ENCODE data around the gene NKD2.
"Not testable (repeated sequence)": the region's sequence is repeated elsewhere in the genome, so short reads cannot be mapped to it uniquely, and the experiment has no call there.

NKD2 gene

DNA sequence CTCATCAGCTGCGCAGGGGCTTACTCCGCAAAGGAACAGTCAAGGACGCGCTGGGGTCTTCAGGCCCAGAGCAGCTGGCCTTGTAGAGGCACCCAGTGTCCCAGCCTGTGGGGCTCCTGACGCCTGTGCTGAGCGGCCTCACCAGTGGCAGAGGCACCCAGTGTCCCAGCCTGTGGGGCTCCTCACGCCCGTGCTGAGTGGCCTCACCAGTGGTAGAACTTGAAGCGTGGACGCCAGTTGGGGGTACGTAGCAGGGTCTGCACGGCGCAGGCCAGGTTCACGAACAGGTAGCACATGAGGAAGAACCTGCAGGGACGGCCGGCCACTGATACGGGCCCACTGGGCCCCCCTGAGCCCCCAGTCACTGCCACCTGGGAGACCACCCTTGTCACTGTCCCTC, 67.3 kb downstream of the NKD2 start:
- no peak for DNase-seq

DNA sequence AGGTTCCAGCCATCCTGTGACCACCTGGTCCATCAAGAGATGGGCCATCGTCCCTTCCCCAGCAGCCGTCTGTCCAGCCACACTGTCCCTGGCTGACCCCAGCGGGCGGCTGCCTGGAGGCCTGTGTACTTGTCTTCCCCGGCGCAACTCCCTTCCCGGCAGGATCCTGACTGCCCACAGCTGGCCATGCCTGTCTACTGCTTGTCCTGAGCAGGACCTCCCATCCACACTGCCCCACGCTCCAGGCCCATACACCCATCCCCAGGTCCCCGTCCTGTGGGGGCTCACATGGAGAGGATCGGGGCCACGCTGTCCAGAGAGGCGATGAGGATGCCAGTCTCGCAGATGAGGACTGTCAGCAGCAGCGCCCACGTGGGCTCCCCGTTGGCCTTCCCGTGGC, 67.8 kb downstream of the NKD2 start:
- DNase-seq, result no peak

DNA sequence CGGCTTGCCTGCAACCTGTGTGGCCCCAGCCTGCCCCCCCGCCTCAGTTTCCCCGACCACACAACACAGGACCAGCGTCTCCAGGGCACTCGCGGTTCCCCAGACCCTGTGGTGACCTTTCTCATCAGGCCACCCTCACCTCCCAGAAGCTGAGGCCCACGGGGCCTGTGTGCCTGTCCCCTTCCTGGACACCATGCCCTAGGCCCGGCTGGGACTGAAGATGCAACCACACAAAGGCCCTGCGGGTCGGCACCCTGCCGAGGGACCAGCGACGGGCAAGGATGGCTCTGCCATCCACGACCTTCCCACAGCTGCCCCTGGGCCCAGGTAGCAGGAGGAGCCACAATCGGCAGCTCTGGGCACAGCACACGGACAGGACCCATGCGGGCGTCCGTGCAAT, 68.4 kb downstream of the NKD2 start:
- DNase-seq, result no peak

DNA sequence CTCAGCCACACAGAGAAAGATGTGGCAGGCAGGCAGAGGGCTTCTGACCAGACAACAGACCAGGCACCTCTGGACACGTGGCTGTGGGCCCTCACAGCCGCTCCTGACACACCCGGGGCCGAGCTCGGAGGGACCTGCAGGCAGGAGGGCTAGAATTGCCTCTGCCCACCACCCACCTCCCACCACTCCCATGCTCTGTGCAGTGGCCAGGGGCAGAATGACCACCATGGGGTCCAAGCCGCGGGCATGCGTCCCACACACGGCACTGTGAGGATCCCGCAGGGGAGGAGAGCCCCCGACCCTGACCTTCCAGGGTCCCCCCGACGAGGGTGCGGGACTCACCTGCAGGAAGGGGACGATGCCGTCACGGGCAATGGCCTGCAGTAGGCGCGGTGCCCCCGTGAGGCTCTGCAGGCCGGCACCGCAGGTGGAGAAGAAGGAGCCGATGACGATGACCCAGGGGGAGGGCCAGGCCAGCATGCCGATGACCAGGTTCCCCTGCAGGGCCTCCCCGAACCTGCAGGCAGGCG, 69.0 kb downstream of the NKD2 start:
- DNase-seq, result no peak

DNA sequence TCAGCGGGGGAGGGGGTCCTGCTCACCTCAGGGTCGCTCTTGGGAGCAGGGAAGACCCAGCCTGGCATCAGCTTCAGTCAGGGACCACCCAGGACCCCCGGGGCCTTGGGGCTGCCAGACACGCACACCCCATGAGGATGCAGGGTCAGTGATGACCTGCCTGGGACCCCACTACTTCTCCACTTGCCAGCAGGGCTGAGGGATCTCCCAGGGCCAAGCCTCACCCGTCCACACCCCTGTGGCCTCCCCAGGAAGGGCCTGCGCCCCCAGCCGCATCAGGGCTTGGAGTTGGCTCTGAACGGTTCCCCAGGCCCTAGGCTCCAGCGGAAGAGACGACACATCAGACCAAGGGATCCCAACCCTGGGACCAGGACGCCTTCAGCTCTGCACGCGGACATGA, 69.6 kb downstream of the NKD2 start:
- DNase-seq, result no peak

DNA sequence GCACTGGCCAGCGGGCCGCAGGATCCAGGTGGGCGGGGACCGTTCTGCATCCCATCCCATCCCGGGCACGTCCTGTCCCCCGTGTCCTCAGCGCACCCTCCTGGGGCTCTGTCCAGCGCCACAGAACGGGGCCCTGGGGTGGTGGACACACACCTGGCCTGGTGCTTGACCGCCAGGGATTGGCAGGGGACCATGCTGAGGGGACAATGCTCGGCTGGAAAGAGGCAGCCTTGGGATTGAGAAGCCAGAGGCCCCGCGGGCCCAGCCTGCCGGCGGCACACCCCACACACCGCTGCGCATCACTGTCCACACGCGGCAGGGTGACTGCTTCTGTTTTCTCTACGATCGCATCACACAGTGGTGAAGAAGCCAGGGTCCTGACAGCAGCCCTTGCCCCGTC, 70.2 kb downstream of the NKD2 start:
- no peak for DNase-seq

DNA sequence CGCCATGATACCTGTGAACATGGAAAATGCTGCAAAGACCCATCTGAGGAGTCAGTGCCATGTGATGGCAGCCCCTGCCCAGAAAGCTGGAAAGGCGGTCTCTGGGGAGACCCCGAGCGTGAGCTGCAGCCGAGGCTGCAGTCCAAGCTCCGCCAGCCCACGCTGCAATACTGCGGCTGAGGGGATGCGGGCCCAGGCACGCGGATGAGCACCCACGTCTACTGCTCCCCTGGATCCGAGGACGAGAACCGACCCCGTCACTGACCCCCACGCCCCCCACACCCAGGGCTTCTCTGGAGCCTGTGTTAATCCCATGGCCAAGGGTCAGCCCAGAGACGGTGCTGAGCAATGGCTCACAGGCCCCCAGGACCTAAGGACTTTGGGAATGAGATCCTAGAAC, 70.9 kb downstream of the NKD2 start:
- no peak for DNase-seq

DNA sequence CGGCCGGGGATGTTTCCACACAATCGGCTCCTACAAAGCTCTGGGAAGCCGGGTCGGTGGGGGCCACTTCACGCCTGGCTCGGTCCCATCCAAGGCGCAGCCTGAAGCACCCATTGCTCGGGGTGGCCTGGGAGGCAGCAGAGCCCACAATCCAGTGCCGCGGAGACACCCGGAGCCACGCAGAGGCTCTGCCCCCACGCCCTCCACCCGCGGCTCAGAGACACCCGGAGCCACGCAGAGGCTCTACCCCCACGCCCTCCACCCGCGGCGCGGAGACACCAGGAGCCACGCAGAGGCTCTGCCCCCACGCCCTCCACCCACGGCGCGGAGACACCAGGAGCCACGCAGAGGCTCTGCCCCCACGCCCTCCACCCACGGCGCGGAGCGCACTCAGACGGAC, 71.4 kb downstream of the NKD2 start:
- DNase-seq, result no peak

DNA sequence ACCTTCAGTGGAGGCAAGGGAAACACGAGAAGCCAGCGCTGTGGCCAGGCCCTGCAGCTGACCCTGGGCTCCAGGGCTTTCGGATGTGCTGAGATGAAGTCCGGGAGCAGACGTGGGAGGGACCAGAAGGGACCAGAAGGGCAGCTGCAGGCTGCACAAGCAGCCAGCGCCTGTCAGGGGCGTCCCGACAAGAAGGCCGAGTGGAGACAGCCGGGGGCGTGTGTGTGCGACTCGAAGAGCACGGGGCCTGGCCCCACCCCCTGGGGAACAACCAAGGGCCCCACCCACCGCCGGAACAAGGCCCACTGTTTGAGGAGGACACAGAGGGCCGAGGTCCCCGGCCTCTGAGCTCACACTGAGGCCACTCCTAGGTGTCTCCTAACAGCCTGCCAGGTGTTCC, 71.8 kb downstream of the NKD2 start:
- no peak for DNase-seq

DNA sequence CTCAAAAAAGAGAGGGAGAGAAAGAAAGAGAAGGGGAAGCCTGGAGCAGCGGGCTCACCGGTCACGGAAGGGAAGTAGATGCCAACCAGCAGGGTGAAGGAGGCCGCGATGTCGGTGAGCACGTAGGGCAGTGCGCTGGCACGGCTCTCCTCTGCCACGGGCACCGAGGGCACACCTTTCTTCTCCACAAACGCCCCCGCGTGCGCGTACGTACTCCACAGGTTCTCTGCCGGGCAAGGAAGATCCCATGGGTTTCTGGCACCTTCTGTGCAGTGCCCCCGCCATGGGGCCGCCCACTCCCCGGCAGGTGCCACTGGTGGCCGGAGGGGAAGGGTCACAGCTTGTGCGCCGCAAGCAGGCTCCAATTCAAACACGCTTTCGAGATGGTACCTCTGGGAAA, 72.9 kb downstream of the NKD2 start:
- DNase-seq, result no peak

DNA sequence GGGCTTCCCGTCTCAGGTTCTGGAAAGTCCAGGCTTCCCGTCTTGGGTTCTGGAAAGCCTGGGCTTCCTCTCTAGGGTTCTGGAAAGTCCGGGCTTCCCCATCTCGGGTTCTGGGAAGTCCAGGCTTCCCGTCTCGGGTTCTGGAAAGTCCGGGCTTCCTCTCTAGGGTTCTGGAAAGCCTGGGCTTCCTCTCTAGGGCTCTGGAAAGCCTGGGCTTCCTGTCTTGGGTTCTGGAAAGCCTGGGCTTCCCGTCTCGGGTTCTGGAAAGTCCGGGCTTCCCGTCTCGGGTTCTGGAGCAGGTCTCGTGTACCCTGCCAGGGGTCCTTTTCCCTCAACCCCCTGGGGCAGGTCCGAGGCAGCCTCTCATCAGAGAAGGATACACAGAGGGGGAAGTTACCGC, 74.4 kb downstream of the NKD2 start:
- DNase-seq, result not testable (repeated sequence)

DNA sequence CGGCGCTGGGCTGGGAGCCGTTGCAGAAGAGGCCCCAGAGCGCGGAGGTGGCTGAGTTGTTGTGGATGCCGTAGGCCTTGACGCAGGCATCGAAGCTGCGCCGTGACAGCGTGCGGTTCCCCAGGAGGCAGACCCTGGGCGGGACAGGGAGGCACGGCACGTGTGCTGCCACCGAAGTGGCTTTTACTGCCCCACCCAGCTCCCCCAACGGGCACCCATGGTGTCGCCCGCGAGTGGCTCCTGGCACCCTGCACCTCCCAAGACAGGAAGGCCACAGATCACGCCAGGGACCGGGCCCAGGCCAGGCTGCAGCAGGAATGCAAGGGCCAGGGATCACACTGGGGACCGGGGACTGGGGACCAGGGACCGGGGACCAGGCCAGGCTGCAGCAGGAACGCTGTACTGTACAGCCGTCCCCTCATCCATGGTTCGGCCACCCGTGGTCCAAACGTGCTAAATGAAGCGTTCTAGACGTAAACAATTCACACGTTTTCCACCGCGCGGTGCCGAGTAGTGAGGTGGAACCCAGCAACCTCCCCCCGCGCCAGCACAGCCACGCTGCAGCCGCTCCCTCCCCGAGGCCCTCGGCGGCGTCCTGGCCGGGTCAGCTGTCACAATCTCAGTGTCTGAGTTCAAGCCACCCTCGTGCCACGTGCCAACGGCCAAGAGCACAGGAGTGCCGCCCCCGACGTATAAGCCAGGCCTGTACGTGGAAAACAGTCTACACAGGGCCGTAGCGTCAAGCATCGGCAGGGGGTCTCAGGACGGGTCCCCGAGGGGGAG, 75.4 kb downstream of the NKD2 start:
- DNase-seq, result no peak

DNA sequence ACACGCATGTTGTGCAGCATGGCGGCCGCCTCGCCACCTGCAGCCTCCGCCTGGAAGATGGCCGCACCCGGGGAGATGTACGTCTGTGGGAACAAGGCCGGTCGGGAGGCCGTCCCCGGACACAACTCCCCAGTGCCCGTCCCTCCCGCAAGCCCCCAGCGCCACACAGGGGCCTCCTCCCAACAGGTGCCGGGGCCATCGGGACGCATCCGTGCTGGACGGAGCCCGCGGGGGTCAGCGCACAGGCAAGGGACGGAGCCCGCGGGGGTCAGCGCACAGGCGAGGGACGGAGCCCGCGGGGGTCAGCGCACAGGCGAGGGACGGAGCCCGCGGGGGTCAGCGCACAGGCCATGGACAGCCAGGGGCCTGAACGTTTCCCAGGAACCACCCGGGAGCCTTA, 76.8 kb downstream of the NKD2 start:
- DNase-seq, result no peak

DNA sequence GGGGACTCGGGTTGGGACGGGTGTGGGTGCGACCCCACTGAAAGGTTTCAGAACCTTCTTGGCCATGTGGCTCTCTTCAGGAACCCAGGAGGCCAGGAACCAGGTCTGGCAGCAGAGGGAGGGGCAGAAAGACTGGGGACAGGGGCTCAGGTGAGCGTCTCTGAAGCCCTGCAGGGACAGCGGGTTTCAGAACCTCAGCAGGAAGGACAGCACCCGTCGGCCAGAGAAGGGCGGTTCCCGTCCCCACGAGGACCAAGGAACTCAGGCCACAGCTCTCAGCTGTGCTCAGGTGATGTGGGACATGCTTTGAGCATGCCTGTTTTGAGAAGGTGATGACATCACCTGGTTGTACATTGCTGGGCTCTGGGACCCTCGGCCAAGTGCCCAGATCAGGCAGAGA, 77.5 kb downstream of the NKD2 start:
- no peak for DNase-seq

DNA sequence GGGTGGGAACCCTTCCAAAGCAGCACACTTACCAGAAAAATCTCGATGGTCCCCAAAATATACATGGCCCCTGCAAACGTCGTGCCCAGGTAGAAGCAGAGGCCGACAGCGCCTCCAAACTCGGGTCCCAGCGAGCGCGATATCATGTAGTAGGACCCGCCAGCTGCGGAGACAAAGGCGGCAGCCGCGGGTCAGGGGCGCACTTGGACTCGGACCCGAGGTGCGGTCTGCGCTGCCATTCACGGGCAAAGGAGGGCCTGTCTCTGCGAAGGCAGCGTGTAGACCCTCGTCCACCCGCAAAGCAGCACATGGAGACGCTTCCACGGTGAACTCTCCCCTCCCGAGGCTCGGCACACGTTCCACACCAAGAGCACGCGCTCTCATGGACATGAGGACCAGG, 78.3 kb downstream of the NKD2 start:
- no peak for DNase-seq

DNA sequence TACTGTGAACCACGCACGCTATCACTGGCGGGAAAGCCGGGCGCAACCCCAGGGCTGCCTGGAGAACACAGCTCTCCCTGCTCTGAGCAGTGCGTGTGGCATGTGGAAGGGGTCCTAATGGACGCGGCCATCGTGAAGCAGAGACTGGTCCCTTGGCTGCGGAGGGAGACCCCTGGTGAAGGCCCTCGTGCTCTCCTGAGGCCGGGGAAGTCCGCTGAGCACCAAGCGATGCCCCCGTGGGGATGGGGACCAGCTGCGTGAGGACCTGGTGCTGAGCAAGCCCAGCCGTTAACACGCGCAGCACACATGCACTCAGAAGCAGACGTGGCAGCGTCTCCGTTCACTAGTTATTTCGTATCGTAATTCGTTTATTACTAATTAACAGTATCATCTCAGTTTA, 78.8 kb downstream of the NKD2 start:
- DNase-seq, result no peak

DNA sequence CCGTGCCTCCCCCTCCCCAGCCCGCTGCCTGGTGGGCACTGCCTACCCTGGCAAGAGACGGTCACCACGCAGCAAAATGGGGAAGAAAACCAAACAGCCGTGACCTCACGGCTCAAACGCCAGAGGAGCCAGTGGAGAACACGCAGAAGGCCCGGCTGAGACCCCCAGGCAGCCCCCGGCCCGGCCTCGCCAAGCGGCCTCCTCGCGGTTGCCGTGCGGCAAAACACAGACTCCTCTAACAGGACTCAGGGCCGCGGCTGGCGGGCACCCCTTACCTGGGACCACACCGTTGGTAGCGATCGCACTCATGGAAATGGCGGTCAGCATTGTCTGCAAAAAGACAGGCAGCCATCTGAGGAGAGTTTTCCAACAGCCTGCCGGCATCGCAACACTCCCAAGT, 79.4 kb downstream of the NKD2 start:
- DNase-seq, result no peak

Data from HCEC 1CT (cell line).